Peyer's patch (tissue), 4 donors: ENCODE data around the gene FNDC4. TPM values are rescaled to one million over a fixed set of nuclear protein-coding genes. Genes with fewer than 3 reads are reported as not detected.

ENCODE experiments used
- DNase-seq, 3 donors: peaks; one replicate each; pipeline ENCODE4 v3.0.0-alpha.2; 2017 to 2019
- H3K27ac ChIP-seq, 4 donors: fragments of 200-600 bp; sonication (generic); one replicate each; pipeline ENCODE4 v1.5.1; 2016 to 2019
- H3K27me3 ChIP-seq, 2 donors: fragments of 200-600 bp; sonication (generic); one replicate each; pipeline ENCODE4 v1.5.1; 2019
- H3K36me3 ChIP-seq, 3 donors: fragments of 200-600 bp; sonication (generic); one replicate each; pipeline ENCODE4 v1.5.1; 2016 to 2019
- H3K4me1 ChIP-seq, 4 donors: fragments of 200-600 bp; sonication (generic); one replicate each; pipeline ENCODE4 v1.5.1; 2016 to 2019
- H3K4me3 ChIP-seq, 4 donors: fragments of 200-600 bp; sonication (generic); 1 replicate in 3 of 4; 2 replicates in 1 of 4; pipeline ENCODE4 v1.5.1; 2016 to 2019; ENCODE audit warnings: mild to moderate bottlenecking in 1 of 4
- H3K9me3 ChIP-seq, 4 donors: fragments of 200-600 bp; sonication (generic); one replicate each; pipeline ENCODE4 v1.5.1; 2016 to 2019; ENCODE audit warnings: mild to moderate bottlenecking in 1 of 4
- CTCF ChIP-seq, 6 experiments: fragments of 450-650 bp in 4 of 6; fragments of 200-600 bp in 2 of 6; sonication (generic) in 1 of 6; IDR thresholded peaks; one replicate each; pipeline ENCODE4 v1.5.1; 2017 to 2019; ENCODE audit warnings: antibody characterized with exemption in 6 of 6, mild to moderate bottlenecking in 3 of 6, moderate library complexity in 1 of 6
- POLR2A ChIP-seq, 2 donors: fragments of 450-650 bp; IDR thresholded peaks; one replicate each; pipeline ENCODE4 v1.5.1; 2017; ENCODE audit warnings: antibody characterized with exemption in 2 of 2, mild to moderate bottlenecking in 2 of 2, moderate library complexity in 2 of 2
- total RNA-seq, 4 donors: library from RNA; depleted of rRNA; stranded (reverse); fragments of >200 nt; gene quantifications; one replicate each; pipeline ENCODE4 v1.1.0, GENCODE V29; 2016

FNDC4 gene
- total RNA-seq, 4 donors from 2014 or later, result 2.0 to 3.2 TPM; not detected in 2

DNA sequence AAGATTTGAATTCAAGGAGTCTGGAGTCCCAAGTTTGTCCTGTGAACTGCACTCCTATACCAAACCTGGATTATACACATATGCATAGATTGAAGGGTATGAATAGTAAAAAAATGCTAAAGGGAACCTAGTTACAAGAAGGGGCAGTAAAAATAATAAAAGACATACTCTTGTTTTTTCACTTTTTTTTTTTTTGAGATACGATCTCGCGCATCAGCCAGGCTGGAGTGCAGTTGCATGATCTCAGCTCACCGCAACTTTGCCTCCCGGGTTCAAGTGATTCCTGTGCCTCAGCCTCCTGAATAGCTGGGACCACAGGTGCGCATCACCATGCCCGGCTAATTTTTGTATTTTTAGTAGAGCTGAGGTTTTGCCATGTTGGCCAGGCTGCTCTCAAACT lies 30.6 kb downstream of the FNDC4 start:
- no peaks in the 10 kb centered on the region for H3K4me1 ChIP-seq
- no peaks in the 10 kb centered on the region for H3K9me3 ChIP-seq
- DNase-seq, result no peak
- H3K36me3 ChIP-seq, result peaks cover 0 to 3% (median 0%) of the 10 kb centered on the region in 3 donors
- TF ChIP-seq CTCF (IDR thresholded peaks at IDR 0.05), result no peak
- TF ChIP-seq POLR2A (IDR thresholded peaks at IDR 0.05), result no peak
- H3K4me3 ChIP-seq, result no peak overlapping the region
- H3K27me3 ChIP-seq, result no peaks in the 10 kb centered on the region
- no peak overlapping the region for H3K27ac ChIP-seq

GRCh38 chr2:27461118-27461517 lies 33.9 kb downstream of the FNDC4 start:
- DNase-seq, result no peak
- no peak for TF ChIP-seq POLR2A (IDR thresholded peaks at IDR 0.05)
- no peak for TF ChIP-seq CTCF (IDR thresholded peaks at IDR 0.05)
- peaks cover 0 to 26% (median 0%) of the 10 kb centered on the region in 3 donors for H3K36me3 ChIP-seq

DNA sequence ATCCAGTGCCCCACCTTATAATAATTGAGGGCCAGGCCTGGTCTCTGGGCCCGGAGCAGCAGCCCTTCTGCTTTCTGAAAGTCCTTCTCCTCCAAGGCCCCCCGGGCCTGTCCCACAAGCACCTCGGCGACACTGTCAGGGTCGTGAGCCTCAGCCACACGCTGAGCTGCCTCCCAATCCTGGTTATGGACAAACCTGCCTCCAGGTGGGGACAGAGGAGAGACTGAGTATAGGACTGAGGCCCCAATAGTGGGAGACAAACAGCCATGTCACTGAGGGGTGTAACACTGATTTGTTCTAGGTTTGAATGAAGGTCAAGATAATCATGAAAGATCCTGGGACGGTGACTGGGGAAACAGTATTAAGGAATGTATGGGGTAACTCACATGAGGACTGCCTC lies 41.0 kb downstream of the FNDC4 start:
- TF ChIP-seq CTCF (IDR thresholded peaks at IDR 0.05) (no peak), POLR2A (IDR thresholded peaks at IDR 0.05) (no peak)
- Histone ChIP-seq H3K4me1 (no peaks in the 10 kb centered on the region), H3K9me3 (no peaks in the 10 kb centered on the region), H3K36me3 (peaks cover 0 to 47% (median 0%) of the 10 kb centered on the region in 3 donors), H3K27me3 (no peaks in the 10 kb centered on the region), H3K27ac (no peak overlapping the region), H3K4me3 (no peak overlapping the region)
- no peak for DNase-seq

More at GRCh38 chr2:27461118-27461517, 33.9 kb downstream of the FNDC4 start:
- Histone ChIP-seq H3K9me3 (no peaks in the 10 kb centered on the region), H3K27me3 (no peaks in the 10 kb centered on the region), H3K4me3 (no peak overlapping the region), H3K4me1 (no peaks in the 10 kb centered on the region), H3K27ac (no peak overlapping the region)

DNA sequence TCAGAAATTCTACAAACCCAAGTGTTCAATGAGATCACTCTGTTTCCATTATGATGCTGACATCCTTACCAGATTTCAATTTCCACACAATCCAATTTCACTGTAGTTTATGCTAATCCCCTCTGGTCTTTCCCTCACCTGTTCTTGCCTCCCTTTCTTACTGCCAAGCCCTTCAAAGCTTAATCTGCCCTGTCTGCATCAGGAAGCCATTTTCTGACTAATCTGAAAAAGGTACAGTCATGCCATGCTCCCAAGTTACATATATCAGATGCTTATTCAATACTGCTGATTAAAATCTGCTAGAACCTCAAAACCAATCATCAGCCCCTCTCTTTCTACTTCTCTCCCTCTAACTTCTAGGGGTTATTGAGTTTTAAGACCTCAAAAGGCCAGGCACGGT lies 43.9 kb downstream of the FNDC4 start:
- no peak for TF ChIP-seq CTCF (IDR thresholded peaks at IDR 0.05)
- Histone ChIP-seq H3K36me3 (peaks cover 0 to 28% (median 0%) of the 10 kb centered on the region in 3 donors), H3K4me3 (no peak overlapping the region), H3K4me1 (no peaks in the 10 kb centered on the region), H3K9me3 (no peaks in the 10 kb centered on the region), H3K27ac (no peak overlapping the region), H3K27me3 (no peaks in the 10 kb centered on the region)
- DNase-seq, result no peak

DNA sequence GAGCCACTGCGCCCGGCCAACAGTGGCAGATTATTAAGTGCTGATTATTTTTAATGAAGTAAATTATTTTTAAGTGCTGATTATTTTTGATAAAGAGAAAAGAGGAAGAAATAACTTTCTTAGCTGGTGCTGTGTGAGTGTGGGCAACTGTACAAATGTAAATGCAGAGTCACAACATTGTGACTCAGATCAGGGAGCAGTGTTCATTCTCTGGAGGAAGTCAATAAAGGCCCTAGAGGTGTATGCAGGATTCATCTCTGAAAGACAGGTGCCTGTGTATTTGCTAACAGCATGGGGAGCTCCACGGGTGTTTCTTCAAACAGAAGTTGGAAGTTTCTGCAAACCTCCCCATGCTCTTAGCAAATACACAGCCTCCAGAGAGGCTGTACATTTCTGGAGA lies 46.6 kb downstream of the FNDC4 start:
- Histone ChIP-seq H3K27me3 (no peaks in the 10 kb centered on the region), H3K4me3 (no peak overlapping the region), H3K9me3 (no peaks in the 10 kb centered on the region), H3K36me3 (peaks cover 0 to 14% (median 0%) of the 10 kb centered on the region in 3 donors), H3K4me1 (peaks cover 0 to 3% (median 0%) of the 10 kb centered on the region in 4 donors), H3K27ac (no peak overlapping the region)
- no peak for DNase-seq
- no peak for TF ChIP-seq CTCF (IDR thresholded peaks at IDR 0.05)
- TF ChIP-seq POLR2A (IDR thresholded peaks at IDR 0.05), result no peak

DNA sequence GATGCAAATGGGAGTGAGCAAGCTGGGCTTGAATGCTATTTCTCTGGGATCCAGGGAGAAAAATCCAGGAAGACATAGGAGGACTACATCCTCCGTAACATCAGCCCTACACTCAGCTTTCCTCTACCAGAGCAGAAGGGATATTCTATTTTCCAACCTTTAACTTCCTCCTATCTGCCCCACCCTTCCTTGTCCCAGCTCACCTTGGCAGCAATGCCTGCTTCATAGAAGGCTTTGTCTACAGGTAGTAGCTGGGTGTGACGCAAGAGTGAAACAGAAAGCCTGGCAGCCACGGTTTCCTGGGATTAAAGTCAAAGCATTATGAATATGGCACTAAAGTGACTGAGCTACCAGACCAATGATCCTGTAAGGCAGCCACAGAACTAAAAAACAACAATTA lies 48.9 kb downstream of the FNDC4 start:
- peaks cover 0 to 11% (median 0%) of the 10 kb centered on the region in 4 donors for H3K4me1 ChIP-seq
- TF ChIP-seq POLR2A (IDR thresholded peaks at IDR 0.05) (peak; percentile 65 to 84), CTCF (IDR thresholded peaks at IDR 0.05) (no peak)
- peak in 2 of 3 donors; percentile 80 to 91 for DNase-seq
- H3K27ac ChIP-seq, result peak overlapping the region in 3 of 4 donors; percentile 85 to 98 (median 95)
- H3K36me3 ChIP-seq, result peaks cover 0 to 19% (median 0%) of the 10 kb centered on the region in 3 donors
- H3K9me3 ChIP-seq, result no peaks in the 10 kb centered on the region
- H3K4me3 ChIP-seq, result peak overlapping the region in 2 of 4 donors; percentile 41 to 45
- H3K27me3 ChIP-seq, result no peaks in the 10 kb centered on the region
